MM.1S (cell line): ENCODE results near the gene RNFT2.

Experiments
- CTCF ChIP-seq: fragments of 300-600 bp; sonication (generic); IDR thresholded peaks from 2 replicates; pipeline ENCODE4 v1.5.1; 2016; ENCODE audit warnings: antibody characterized with exemption, low read length, mixed read lengths
- EZH2 ChIP-seq: fragments of 300-600 bp; sonication (generic); optimal IDR thresholded peaks from 2 replicates; pipeline ENCODE3; 2017; ENCODE audit warnings: low read depth, mild to moderate bottlenecking, antibody characterized with exemption, low read length, mixed read lengths
- EZH2phosphoT487 ChIP-seq: fragments of 300-600 bp; sonication (generic); IDR thresholded peaks from 2 replicates; pipeline ENCODE4 v1.6.1; 2018; ENCODE audit warnings: antibody characterized with exemption, low read length

- TF ChIP-seq EZH2 (no peak), CTCF (no peak), EZH2phosphoT487 (no peak)
Observed at GRCh38 chr12:116876151-116876869, 138.2 kb downstream of the RNFT2 start.
